Left lobe of liver (tissue), 2 donors: ENCODE measurements around the gene ZBTB42. TPM values are rescaled to one million over a fixed set of nuclear protein-coding genes. Genes with fewer than 3 reads are reported as not detected.
A peak's percentile ranks its signal among the peaks of the same experiment; 100 is the strongest.

Experiments
- ATAC-seq: fragments of 200-7000 bp; cut with Tn5 transposase; one replicate; pipeline ENCODE4 v1.9.1; 2020; ENCODE audit warnings: mild to moderate bottlenecking, moderate library complexity
- DNase-seq: peaks from one replicate; pipeline ENCODE4 v3.0.0-alpha.2; 2020; ENCODE audit warnings: low spot score
- total RNA-seq: library from RNA; stranded (reverse); gene quantifications from one replicate; pipeline ENCODE4 v1.2.1, GENCODE V29; 2021
- donor health status: DM: no; HTN: no; CAD: no; lungs with moderate emphysema.
- donor health status: DM: no; HTN: yes; CAD: no.

Gene ZBTB42
- 4.9 TPM for total RNA-seq

DNA sequence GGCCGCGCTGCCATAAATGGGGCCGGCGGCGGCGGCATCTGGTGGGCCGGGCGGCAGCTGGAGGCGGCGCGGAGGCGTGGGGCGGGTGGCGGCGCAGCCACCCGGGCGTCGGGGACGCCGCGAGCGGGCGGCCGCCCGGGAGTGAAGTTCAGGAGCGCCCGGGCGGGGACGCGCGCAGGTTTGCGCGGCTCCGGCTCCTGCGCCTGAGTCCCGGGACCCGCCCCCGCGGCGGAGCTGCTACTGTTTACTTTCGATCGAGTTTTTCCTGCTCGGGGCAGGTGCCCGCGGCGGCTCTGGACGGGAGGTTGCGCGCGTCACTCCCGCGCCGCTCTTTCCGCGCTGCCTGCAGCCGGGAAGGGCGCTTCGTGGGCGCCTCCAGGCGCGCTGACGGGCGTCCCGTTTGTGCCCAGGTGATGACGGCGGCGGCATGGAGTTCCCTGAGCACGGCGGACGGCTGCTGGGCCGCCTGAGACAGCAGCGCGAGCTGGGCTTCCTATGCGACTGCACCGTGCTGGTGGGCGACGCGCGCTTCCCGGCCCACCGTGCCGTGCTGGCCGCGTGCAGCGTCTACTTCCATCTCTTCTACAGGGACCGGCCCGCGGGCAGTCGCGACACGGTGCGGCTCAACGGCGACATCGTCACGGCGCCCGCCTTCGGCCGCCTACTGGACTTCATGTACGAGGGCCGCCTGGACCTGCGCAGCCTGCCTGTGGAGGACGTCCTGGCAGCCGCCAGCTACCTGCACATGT lies at the start of gene ZBTB42:
Gene ZBTB42 (plus strand): TSS at position 331 of the 749 bp plus-strand sequence. CDS start 97 bp downstream, at position 428.
- DNase-seq (peak; percentile 91), ATAC-seq (peak; percentile 75)

DNA sequence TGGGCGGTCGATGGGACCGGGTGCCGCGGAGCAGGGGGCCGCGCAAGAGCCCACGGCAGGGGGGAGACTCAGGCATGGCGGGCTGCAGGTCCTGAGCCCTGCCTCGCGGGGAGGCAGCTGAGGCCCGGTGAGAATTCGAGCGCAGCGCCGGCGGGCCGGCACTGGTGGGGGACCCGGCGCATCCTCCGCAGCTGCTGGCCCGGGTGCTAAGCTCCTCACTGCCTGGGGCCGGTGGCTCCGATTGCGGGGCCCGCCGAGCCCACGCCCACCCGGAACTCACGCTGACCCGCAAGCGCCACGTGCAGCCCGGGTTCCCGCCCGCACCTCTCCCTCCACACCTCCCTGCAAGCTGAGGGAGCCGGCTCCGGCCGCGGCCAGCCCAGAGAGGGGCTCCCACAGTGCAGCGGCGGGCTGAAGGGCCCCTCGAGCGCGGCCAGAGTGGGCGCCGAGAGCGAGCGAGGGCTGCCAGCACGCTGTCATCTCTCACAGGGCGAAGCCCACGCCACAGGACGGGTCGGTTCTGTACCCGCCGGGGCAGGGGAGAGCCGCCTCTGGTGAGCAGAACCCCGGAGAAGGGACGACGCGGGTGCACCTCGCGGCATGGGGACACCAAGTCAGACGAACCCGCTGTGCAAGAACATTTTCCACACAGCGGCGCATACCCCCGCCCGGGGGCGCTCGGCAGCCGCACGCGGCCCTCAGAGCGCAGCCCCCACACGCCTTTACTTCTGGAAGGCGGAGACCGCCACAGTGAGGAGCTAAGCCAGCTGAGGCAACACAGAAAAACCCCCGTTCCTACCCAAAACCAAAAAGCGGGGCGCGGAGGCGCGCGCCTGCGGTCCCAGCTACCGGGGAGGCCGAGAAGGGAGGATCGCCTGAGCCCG lies 49.1 kb upstream of the ZBTB42 start:
- ATAC-seq, result no peak
- no peak for DNase-seq

DNA sequence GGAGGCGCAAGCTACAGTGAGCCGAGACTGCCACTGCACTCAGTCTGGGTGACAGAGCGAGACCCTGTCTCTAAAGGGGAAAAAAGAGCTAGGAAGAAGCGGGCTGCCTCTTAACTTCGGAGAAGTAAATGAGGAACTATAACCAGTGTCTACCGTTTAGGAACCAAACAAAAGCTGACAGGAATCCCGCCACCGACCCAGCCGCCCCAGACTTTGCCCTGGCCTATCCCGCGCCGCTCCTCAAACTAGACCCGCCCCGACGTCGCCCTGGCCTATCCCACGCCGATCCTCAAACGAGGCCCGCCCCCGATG lies 48.5 kb upstream of the ZBTB42 start:
- DNase-seq (no peak), ATAC-seq (no peak)

DNA sequence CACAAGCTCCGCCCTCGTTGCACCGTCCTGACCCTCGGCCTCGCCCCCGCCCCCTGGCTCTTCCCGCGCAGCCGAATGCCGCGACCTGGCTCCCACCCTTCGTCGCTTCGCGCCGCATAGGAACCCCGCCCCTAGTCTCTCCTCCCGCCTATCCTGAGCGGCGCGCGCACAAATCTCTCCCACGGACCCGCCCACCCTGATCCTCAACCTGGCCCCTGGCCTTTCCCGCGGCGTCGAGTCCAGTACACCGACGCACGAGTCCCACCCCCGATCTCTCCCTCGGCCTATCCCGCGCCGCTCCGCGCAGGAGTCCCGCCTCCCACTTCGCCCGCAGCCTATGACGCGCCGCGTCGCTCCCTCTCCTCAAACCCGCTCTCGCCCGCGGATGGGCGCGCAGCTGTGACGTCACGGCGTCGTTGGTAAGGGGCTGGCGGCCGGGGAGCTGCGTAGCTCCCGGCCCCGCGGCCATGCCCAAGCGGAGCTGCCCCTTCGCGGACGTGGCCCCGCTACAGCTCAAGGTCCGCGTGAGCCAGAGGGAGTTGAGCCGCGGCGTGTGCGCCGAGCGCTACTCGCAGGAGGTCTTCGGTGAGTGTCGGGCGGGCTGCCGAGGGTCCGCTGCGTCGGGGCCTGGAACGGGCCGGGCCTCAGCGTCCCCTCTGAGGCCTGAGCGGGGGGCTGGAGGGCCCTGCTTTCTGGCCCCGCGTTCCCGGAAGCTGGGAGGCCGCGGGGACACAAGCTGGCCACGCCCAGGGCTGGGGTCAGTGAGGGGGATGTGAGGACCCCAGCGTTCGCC lies 48.0 kb upstream of the ZBTB42 start, which contains the start of gene SIVA1:
Gene SIVA1 (plus strand): TSS at position 413 of the 793 bp plus-strand sequence. CDS start 55 bp downstream, at position 468.
- ATAC-seq, result peak; percentile 81
- DNase-seq, result peak; percentile 100

DNA sequence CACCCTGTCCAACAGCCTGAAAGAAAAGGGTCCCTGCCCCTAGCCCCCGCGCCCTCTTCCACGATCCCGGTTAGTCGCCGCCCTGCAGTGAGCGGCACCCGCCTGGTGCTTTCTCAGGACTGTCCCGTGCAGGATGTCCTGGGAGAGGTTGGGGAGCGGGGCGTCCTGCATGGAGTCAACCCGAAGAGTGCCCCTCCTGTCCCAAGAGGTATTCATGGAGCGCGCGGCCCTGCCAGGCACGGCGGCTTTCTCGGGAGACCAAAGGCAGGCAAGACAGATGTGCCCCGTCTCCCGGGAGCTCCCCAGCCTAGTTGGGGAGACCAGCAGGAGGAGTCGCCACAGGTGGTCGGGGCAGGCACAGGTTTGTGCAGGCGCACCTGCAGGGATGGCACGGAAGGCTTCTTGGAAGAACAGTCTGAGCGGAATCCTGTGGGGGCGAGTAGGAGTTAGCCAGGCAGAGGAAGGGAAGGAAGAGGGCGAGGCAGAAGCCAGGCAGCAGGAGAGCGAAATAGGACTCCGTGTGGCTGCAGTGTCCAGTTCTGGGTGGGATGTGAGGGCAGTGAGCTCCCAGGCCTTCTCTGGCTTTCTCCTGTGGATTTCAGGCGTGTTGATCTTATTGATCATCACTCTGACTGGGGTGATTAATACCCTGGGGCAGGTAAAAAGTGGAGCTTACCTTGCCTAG lies 47.2 kb upstream of the ZBTB42 start:
- no peak for DNase-seq
- ATAC-seq, result peak; percentile 0

DNA sequence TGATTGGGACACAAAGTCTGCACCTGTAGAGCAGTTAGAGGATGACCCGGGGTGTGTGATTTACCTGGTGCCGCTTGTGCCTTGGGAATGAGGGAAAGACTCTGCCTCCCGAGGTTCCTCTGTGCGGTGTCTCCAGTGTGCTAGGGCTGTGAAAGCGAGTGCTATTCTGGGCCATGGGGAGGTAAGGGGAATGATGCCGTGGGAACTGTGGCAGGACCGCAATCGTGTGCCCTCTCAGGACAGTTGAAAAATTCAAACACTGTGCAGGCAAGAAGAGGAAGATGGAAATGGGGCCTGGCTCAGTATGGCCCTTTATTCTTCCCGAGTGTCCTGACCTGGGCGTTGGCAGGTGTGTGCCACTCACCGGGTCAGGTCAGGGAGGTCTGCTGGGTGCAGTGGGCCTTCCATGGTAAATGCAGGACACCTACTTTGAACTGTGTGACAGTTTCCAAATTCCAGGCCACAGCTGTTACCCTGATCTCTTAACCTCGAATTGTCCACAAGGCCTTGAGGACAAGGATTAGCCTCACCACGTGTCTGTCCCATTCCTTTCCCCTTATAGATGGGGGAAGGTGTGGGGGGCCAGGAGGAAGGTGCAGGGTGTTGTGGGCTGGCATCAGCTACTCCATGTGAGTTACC lies 46.6 kb upstream of the ZBTB42 start:
- DNase-seq, result no peak
- ATAC-seq, result no peak

DNA sequence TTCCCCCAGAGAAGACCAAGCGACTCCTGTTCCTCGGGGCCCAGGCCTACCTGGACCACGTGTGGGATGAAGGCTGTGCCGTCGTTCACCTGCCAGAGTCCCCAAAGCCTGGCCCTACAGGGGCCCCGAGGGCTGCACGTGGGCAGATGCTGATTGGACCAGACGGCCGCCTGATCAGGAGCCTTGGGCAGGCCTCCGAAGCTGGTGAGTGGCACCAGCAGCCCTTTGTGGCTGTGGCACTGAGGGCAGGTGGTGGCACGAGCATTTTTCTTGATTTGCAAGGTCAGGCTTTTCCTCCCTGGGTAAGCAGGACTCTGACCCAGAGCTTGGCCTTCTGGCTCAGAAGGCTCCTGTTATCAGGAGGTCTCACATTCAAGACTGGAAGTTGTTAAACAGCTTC lies 45.3 kb upstream of the ZBTB42 start:
- ATAC-seq (no peak), DNase-seq (no peak)

DNA sequence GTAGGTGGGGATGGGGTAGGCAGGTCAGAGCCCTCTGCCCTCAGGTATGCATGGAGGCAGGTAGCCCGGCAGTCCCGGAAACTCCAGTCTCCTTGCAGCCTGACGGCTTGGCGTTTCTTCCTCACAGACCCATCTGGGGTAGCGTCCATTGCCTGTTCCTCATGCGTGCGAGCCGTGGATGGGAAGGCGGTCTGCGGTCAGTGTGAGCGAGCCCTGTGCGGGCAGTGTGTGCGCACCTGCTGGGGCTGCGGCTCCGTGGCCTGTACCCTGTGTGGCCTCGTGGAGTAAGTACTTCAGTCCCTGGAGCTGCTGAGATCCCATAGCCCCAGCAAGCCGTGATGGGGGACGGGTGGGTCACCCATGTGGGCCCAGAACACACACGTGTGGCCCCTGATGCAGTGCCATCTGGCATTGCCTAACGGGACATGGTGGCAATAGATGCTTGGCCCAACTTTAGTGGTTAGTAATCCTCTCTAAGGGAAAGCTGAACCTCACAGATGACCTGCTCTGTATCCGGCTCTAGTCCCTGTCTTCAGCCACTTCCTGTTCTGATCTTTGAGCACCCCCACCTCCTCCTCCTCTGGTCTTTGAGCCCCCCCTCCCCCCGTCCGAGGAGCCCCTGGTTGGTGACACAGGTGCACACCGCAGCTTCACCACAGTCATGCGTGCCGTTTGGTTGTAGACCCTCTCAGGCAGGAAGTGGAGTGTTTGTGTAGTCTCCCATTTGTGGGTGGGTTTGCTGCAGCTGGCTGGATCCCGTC lies 44.2 kb upstream of the ZBTB42 start:
- ATAC-seq (no peak), DNase-seq (no peak)

DNA sequence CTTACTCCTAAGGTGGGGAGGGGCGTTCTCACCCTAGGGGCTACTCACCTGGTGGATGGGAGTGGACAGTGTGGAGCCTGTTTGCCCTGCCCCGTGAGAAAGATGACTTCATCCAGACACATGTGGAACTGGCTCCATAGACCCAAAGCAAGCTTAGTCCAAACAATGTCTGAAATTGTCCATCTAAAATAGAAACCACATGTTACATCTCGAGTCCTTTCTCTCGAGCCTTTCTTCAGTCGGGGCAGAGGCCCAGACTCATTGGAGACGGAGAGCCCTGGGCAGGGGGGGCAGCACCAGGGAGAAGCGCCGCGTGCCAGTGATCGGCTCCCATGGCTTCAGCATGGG lies 43.7 kb upstream of the ZBTB42 start:
- no peak for DNase-seq
- ATAC-seq, result no peak

DNA sequence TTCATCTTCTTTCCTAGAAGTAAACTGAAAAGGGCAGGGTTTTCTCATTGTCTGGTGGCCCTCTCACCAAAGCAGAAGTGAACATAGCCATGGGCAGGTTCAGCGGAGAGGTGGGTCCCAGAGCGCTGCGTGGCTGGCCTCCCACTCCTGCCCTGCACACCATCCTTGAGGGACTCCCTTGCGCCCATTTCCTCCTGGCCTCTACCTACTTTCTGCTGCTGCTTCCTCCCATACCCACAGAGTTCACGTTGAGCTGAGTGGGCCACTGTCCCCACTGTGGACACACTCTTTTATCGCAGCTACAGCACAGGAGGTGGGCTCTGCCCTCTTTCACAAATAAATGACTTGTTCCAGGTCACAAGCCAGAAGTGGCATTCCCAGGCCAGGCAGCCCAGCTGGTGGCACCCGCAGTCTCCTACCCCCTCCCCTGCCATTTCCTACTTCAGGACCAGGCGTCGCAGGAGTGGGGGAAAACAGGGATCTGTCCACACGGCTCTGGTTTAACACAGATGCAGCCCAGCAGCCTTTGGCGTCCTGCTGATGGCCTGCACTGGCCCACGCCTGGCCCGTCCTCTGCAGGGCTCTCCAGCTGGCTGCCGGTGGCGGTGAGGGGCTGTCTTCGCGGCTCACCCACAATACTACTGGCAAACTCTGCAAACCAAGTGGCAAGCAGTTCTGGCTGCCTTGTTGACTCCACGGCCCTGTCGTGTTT lies 43.1 kb upstream of the ZBTB42 start:
- no peak for DNase-seq
- no peak for ATAC-seq

DNA sequence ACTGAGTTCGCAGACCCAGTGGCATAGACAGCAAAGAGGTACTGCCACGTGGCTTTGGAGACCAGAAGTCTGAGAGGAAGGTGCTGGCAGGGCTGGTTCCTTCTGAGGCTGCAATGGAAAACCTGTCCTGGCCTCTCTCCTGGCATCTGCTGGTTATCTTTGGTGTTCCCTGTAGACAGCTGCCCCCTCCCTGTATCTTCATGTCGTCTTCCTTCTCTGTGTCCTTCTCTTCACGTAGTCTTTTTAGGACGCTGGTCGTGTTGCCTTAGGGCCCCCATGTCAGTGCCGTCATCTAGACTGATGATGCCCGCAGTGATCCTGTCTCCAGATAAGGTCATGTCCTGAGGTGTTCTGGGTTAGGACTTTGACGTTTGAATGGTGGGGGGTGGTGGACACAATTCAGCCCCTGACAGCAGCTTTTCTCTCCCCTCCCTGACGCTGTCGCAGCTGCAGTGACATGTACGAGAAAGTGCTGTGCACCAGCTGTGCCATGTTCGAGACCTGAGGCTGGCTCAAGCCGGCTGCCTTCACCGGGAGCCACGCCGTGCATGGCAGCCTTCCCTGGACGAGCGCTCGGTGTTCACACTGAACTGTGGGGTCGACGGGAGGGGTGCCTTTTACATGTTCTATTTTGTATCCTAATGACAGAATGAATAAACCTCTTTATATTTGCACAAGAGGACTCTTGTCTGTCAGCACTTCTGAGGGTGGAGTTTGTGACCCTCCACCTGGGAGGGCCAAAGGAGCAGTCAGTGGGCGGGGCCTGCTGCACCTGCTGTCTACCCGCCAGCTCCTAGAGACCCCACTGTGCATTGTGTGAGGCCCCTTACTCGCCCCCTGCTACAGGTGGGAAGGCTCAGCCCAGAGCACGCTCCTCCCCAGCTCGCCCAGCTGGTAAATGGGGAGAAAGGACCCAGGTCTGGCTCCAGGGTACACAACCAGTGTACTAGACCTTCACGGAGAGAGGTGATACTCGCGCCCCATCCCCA lies 41.6 kb upstream of the ZBTB42 start:
- no peak for DNase-seq
- no peak for ATAC-seq

DNA sequence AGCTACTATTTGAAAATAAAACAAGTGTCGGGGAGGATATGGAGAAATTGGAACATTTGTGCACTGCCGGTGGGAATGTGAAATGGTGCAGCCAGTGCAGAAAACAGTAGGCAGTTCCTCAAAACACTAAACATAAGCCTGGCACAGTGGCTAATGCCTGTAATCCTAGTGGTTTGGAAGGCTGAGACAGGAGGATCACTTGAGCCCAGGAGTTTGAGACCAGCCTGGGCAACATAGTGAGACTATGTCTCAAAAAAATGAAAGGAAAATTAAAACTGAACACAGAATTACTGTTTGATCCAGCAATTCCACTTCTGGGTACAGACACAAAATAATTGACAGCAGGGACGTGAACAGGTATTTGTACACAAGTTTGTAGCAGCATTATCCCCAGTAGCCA lies 35.4 kb upstream of the ZBTB42 start:
- no peak for DNase-seq
- ATAC-seq, result no peak

DNA sequence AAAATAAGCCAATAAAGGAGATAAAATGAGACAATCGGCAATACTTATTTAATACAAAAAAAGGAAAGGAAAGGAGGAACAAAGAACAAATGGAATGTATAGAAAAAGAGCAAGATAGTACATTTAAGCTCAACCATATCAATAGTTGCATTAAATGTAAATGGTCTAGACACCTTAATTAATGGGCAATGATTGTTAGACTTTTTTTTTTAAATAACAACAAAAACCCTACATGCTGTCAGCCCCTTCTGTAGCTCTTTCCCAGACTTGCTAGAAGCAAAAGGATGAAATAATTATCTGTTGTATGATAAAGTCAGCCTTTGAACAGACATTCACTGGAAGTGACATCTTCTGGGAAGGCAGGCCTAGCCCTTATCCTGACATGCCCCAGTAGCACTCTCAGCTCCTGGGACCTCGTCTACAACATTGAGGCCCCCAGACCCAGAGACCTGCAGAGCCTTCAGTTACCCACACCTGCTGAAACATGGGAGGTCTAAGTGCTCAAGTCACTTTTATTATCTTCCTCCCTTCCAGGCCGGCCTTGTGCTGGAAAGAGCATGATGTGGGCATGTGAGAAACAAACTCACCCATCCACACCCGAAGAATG lies 34.5 kb upstream of the ZBTB42 start:
- DNase-seq (no peak), ATAC-seq (no peak)

DNA sequence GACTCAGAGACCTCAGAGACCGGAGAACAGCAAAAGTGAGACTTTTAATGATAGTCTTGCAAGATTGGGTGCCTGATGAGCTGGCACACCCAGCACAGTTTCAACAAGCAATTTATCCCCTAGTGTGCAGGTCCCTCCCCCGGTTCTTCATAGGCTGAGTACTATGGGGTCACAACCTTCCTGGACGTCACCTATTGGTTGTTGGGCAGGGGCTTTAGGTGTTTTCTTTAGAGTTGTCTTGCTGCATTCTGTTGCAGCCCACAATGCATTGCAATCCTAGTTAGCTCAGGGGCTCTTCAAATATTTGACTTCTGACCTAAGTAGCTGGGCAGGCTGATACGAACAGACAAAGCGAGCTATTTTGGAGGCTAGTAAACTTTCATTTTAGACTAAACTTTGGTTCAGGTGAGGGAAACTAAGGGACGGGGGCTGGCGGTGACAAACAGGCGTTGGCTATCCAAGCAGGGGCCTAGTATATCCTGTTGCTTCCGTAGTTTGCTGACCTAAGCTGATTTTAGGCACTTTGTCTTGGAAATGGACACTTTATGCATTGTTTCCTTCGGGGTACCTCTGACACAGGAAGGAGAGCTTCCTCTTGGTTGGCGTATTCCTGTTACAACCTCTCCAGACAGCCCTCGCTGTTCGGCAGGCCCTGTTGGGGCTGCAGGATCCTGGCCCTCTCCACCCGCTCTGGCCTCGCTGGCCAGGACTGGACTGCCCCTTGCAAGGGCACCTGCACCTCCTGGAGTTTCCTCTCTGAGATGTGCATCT lies 33.9 kb upstream of the ZBTB42 start:
- no peak for DNase-seq
- peak; percentile 3 for ATAC-seq

DNA sequence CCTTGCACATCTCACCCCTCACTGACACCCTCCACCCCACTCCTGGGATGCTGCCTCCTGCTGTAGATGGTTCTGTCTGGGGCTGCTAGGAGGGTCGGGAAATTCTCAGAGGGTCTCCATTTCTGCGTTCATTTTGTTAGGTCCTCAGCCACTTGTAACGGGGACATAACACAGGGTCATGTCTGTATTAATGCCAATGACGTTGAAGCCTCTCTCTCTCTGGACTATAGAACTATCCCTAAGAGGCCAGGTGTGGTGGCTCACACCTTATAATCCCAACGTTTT lies 33.3 kb upstream of the ZBTB42 start:
- no peak for ATAC-seq
- no peak for DNase-seq

DNA sequence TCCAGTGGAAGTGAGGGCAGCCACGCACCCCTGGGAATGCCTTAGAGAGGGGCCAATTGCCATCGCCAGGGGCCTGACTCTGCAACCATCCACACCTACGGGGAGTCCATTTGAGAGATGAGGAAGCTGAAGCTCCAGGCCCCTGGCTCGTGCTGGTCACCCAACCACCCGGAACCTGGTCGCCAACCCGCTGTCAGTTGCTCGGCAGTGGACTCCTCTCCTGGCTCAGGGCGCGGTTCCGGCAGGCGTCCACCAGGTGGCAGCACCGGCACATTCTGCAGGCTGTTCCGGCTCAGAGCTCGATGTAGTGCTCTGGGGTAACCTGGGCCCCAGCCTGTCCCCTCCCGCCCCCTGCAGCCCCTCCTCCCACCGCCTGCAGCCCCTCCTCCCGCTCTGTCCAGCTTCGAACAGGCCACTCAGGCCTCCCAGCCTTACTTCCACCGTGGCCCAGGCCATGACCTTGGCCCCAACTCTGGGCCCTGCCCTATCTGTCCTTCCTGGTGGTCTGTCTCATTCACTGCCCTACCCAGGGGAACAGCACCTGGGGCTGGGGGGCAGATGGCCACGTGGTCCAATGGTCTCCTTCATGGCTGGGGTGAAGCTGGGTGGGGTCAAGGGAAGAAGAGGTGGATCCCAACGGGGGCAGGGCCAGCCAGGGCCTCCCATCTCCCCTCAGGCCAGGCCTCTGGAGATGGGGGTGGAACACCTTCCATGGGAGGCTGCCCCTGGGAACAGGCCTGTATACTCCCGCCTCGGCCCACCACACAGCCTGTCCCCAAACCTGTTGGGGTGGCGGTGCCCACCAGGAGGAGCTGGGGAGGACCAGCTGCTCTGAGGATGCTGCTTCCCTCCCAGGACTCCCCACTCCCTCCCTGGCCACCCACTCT lies 32.2 kb upstream of the ZBTB42 start:
- ATAC-seq (peak; percentile 92), DNase-seq (peak; percentile 91)
